ENCODE results near the gene BICDL2.

BICDL2 gene

GRCh38 chr16:3007059-3007956 lies 29.4 kb downstream of the BICDL2 start:
- no peak for DNase-seq

- no peak for DNase-seq
Observed at GRCh38 chr16:3004781-3005284, 31.9 kb downstream of the BICDL2 start.

GRCh38 chr16:3004319-3004718 lies 32.4 kb downstream of the BICDL2 start:
- no peak for DNase-seq

GRCh38 chr16:3003582-3004270 lies 33.0 kb downstream of the BICDL2 start:
- DNase-seq = peak; percentile 100

GRCh38 chr16:3001316-3001715 lies 35.4 kb downstream of the BICDL2 start:
- no peak for DNase-seq

- no peak for DNase-seq
Observed at GRCh38 chr16:3000540-3000939, 36.2 kb downstream of the BICDL2 start.

- no peak for DNase-seq
Observed at GRCh38 chr16:2999929-3000328, 36.8 kb downstream of the BICDL2 start.

GRCh38 chr16:2996298-2996697 lies 40.4 kb downstream of the BICDL2 start:
- no peak for DNase-seq

- DNase-seq = no peak
Observed at GRCh38 chr16:2992383-2993081, 44.2 kb downstream of the BICDL2 start.

- DNase-seq = no peak
Observed at GRCh38 chr16:2991566-2992261, 45.0 kb downstream of the BICDL2 start.

- DNase-seq = no peak
Observed at GRCh38 chr16:2990891-2991290, 45.9 kb downstream of the BICDL2 start.

GRCh38 chr16:2988590-2989099 lies 48.1 kb downstream of the BICDL2 start:
- no peak for DNase-seq

GRCh38 chr16:2987833-2988232 lies 48.9 kb downstream of the BICDL2 start:
- DNase-seq = no peak

- DNase-seq = no peak
Observed at GRCh38 chr16:2987286-2987685, 49.5 kb downstream of the BICDL2 start.

GRCh38 chr16:2986623-2987188 lies 50.0 kb downstream of the BICDL2 start:
- no peak for DNase-seq

GRCh38 chr16:2985893-2986355 lies 50.8 kb downstream of the BICDL2 start:
- DNase-seq = no peak

- DNase-seq = no peak
Observed at GRCh38 chr16:2985462-2985861, 51.3 kb downstream of the BICDL2 start.

- peak; percentile 95 for DNase-seq
Observed at GRCh38 chr16:2983706-2984136, 53.0 kb downstream of the BICDL2 start.

- no peak for DNase-seq
Observed at GRCh38 chr16:2982402-2982801, 54.3 kb downstream of the BICDL2 start.

- no peak for DNase-seq
Observed at GRCh38 chr16:2981899-2982250, 54.9 kb downstream of the BICDL2 start.

GRCh38 chr16:2981177-2981898 lies 55.4 kb downstream of the BICDL2 start:
- DNase-seq = peak; percentile 77
